OCI-LY7 (cell line): ENCODE measurements around the gene TPST2. TPM values are rescaled to one million over a fixed set of nuclear protein-coding genes. Genes with fewer than 3 reads are reported as not detected.

Experiments
- BruUV-seq: library from RNA; stranded (reverse); fragments of 400-500 nt; replicated peaks from 2 replicates; lab custom pipeline; 2021; lab: Mats Ljungman, UMichigan
- CTCF ChIA-PET: fragments of 300-600 bp; sonication (Branson Sonifier 250); formaldehyde crosslinking; loops from one replicate; lab custom pipeline; 2022; ENCODE audit warnings: antibody characterized with exemption; ENCODE audit not compliant: unreplicated experiment; lab: Charles Lee
- POLR2A ChIA-PET: fragments of 300-600 bp; sonication (Branson Sonifier 250); formaldehyde crosslinking; loops from one replicate; lab custom pipeline; 2022; ENCODE audit warnings: antibody characterized with exemption; lab: Charles Lee
- DNase-seq: peaks from one replicate; pipeline ENCODE4 v3.0.0-alpha.2; 2015; ENCODE audit warnings: low spot score
- H2AFZ ChIP-seq: fragments of 200-600 bp; sonication (generic), shearing (Covaris generic); 2 replicates; pipeline ENCODE4 v1.6.1; 2014; ENCODE audit warnings: mild to moderate bottlenecking, antibody characterized with exemption, low read length, moderate library complexity
- H3K27ac ChIP-seq: fragments of 200-600 bp; sonication (generic); 2 replicates; pipeline ENCODE4 v1.5.1; 2014; ENCODE audit warnings: mixed run types, low read depth, mild to moderate bottlenecking, moderate library complexity, low read length, inconsistent platforms; ENCODE audit not compliant: poor library complexity, severe bottlenecking
- H3K36me3 ChIP-seq: fragments of 200-600 bp; sonication (generic); 2 replicates; pipeline ENCODE4 v1.6.1; 2014; ENCODE audit warnings: mild to moderate bottlenecking, antibody characterized with exemption, low read length, moderate library complexity, mixed read lengths; ENCODE audit not compliant: insufficient read depth
- H3K4me1 ChIP-seq: fragments of 200-600 bp; sonication (generic); 2 replicates; pipeline ENCODE4 v1.5.1; 2014; ENCODE audit warnings: mild to moderate bottlenecking, low read length; ENCODE audit not compliant: insufficient read depth, poor library complexity, severe bottlenecking
- H3K4me2 ChIP-seq: fragments of 200-600 bp; sonication (generic); 2 replicates; pipeline ENCODE4 v1.6.1; 2014; ENCODE audit warnings: mild to moderate bottlenecking, low read length
- H3K4me3 ChIP-seq: fragments of 200-600 bp; sonication (generic); 2 replicates; pipeline ENCODE4 v1.5.1; 2014; ENCODE audit warnings: mild to moderate bottlenecking, low read depth, low read length; ENCODE audit not compliant: poor library complexity, severe bottlenecking
- H3K79me2 ChIP-seq: fragments of 200-600 bp; sonication (generic); 2 replicates; pipeline ENCODE4 v1.6.1; 2016; ENCODE audit warnings: low read depth, mild to moderate bottlenecking, low read length, moderate library complexity, mixed read lengths; ENCODE audit not compliant: insufficient read depth
- H3K9me2 ChIP-seq: fragments of 200-600 bp; sonication (generic); 2 replicates; pipeline ENCODE4 v1.6.1; 2016; ENCODE audit warnings: mild to moderate bottlenecking, low read length, mixed read lengths; ENCODE audit not compliant: insufficient read depth
- H3K9me3 ChIP-seq: fragments of 200-600 bp; sonication (generic); 2 replicates; pipeline ENCODE4 v1.6.1; 2014; ENCODE audit warnings: mild to moderate bottlenecking, mixed run types, low read length, mixed read lengths
- H4K20me1 ChIP-seq: fragments of 200-600 bp; sonication (generic); 2 replicates; pipeline ENCODE4 v1.6.1; 2014; ENCODE audit warnings: mild to moderate bottlenecking, antibody characterized with exemption, low read length, moderate library complexity, mixed read lengths; ENCODE audit not compliant: insufficient read depth
- CTCF ChIP-seq: fragments of 200-600 bp; sonication (generic); conservative IDR thresholded peaks from 2 replicates; pipeline ENCODE4 v1.5.1; 2014; ENCODE audit warnings: mild to moderate bottlenecking, antibody characterized with exemption, low read length, moderate library complexity, mixed read lengths
- EZH2phosphoT487 ChIP-seq: fragments of 200-600 bp; sonication (generic); IDR thresholded peaks from 2 replicates; pipeline ENCODE4 v1.6.1; 2018; ENCODE audit warnings: low read depth, borderline replicate concordance, mild to moderate bottlenecking, mixed run types, antibody characterized with exemption, low read length, moderate library complexity, mixed read lengths
- intact Hi-C: fragments of 100-400 bp; cut with micrococcal nuclease; formaldehyde crosslinking; loops from one replicate; pipeline ENCODE4 v1.10.0; 2022; ENCODE audit not compliant: unreplicated experiment
- total RNA-seq, 2 experiments: library from RNA; depleted of rRNA in 1 of 2; stranded (reverse); fragments of >200 nt in 1 of 2; shearing (Covaris generic) in 1 of 2; gene quantifications; 2 replicates each; pipeline ENCODE4 v1.2.3, GENCODE V29; 2014 to 2022

The TPST2 gene
- total RNA-seq, 2 experiments from 2014 or later: 12.5 to 19.1 TPM

GRCh38 chr22:26479792-26480610, 109.9 kb downstream of the TPST2 start:
- peaks cover 76% of the 10 kb centered on the region for H3K4me1 ChIP-seq
- POLR2A ChIA-PET: interaction anchor here (0.9 to 6.0 kb wide), 6 partner anchors 35 to 193 kb away, joined by 3 to 34 read pairs (median 8); no protein-coding TSS in a partner anchor

GRCh38 chr22:26479043-26479791, 110.7 kb downstream of the TPST2 start:
- TSS peak; percentile 34 for BruUV-seq
- intact Hi-C loops: no loop called here
- DNase-seq: peak; percentile 83
- no peaks in the 10 kb centered on the region for H3K9me3 ChIP-seq
- peaks cover 91% of the 10 kb centered on the region for H3K79me2 ChIP-seq
- H3K27ac ChIP-seq: peak overlapping the region; percentile 95
- TF ChIP-seq EZH2phosphoT487 (no peak), CTCF (peak; percentile 63)
- H3K36me3 ChIP-seq: peaks cover 47% of the 10 kb centered on the region
- POLR2A ChIA-PET: interaction anchor here (0.5 to 5.2 kb wide), 8 partner anchors 12 to 194 kb away, joined by 3 to 21 read pairs (median 4); no protein-coding TSS in a partner anchor
- peak overlapping the region; percentile 86 for H3K4me3 ChIP-seq
- no peaks in the 10 kb centered on the region for H3K9me2 ChIP-seq
- CTCF ChIA-PET: interaction anchor here (0.8 kb wide), 1 partner anchor 195 kb away, joined by 3 read pairs; no protein-coding TSS in a partner anchor
- H3K4me2 ChIP-seq: peak overlapping the region; percentile 85
- peak overlapping the region; percentile 21; the same call in 1 of the 2 replicates for H2AFZ ChIP-seq
- 0 out of 2 replicates have a peak, but pooled peaks cover under 1% of the 10 kb centered on the region for H4K20me1 ChIP-seq
- H3K4me1 ChIP-seq: peaks cover 74% of the 10 kb centered on the region

More at GRCh38 chr22:26479792-26480610, 109.9 kb downstream of the TPST2 start:
- CTCF ChIA-PET: interaction anchor here (0.8 kb wide), 1 partner anchor 194 kb away, joined by 3 read pairs; no protein-coding TSS in a partner anchor
- no peak for TF ChIP-seq EZH2phosphoT487
- no peak for TF ChIP-seq CTCF
- Histone ChIP-seq H3K9me2 (no peaks in the 10 kb centered on the region), H4K20me1 (0 out of 2 replicates have a peak, but pooled peaks cover 1% of the 10 kb centered on the region), H3K4me3 (peak overlapping the region; percentile 86), H3K79me2 (peaks cover 91% of the 10 kb centered on the region), H3K36me3 (peaks cover 39% of the 10 kb centered on the region), H3K4me2 (peak overlapping the region; percentile 85), H3K9me3 (no peaks in the 10 kb centered on the region), H2AFZ (peak overlapping the region; percentile 21; the same call in 1 of the 2 replicates), H3K27ac (peak overlapping the region; percentile 95)
- BruUV-seq: no TSS peak
- peak; percentile 62 for DNase-seq
- intact Hi-C loops: loop anchor here (2.0 kb wide), 1 partner anchor 193 kb away; no protein-coding TSS in a partner anchor
